DMS114 treated with DMSO at 0.1 percent for 48 hours (cell line): Measurements from ENCODE around the gene EPHB1.

Experiments
- DNase-seq: peaks from one replicate; lab custom pipeline; 2025; ENCODE audit not compliant: unreplicated experiment; lab: John Stamatoyannopoulos, UW

The EPHB1 gene

DNA sequence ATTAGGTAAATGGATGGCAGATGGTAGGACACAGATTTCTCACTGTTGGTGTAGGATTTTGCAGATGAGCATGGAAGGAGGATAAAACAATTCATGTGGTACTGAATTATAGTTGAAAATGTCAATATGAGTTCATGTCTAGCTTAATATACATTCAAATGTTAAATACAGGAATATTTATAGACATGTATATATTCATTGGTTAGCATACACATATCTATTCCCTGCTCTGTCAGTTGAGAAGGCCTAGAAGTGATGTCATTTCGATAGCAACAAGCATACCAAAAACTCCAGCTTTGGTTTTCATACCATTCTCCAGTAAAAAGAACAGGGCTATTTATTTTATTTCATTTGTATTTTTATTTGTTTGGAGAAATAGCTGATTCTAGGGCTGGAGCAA lies 497.1 kb downstream of the EPHB1 start:
- DNase-seq: no peak

DNA sequence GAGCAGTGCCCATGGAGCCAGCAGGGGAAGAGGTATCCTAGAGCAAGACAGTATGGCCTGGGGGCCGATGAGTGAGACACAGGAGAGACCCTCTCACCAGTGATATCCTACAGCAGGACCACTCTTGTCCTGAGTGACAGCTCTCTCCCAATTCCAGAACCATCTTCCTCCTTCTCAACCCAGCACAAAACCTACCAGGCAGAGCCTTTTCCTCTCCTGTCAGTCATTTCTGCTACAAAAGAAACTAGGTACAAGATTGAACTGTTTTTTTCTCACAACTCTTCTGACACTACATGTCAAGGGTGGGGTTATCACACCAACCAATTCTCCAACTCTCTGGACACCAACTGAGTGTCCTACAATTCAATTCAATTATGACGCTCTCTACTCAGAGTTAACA lies 506.6 kb downstream of the EPHB1 start:
- DNase-seq: no peak

DNA sequence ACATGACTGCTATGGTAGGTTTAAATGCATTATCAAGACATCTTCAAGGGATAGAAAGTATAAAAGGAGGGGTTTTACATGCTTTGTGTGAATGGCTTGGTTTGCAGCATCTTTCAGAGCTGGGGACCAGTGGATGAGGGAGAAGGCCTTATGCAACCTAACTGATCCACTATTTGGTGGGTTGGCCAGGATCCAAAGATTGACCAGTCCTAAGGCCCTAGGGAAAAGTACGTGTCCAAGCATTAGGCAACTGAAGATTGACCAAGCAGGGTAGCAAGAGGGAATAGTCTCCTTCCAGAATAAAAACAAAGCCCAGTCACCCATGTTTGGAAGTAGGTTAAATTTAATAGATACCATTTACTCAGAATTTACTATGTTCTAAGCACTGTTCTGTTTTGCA lies 509.3 kb downstream of the EPHB1 start:
- DNase-seq: no peak
